HG02610 (cell line): Measurements from ENCODE around the gene CDC14B.
"Not testable (repeated sequence)": the region's sequence is repeated elsewhere in the genome, so short reads cannot be mapped to it uniquely, and the experiment has no call there.

Source experiments
- ATAC-seq: cut with Tn5 transposase; IDR thresholded peaks from one replicate; pipeline ENCODE4 v1.9.1; 2021; ENCODE audit warnings: mild to moderate bottlenecking, moderate library complexity; ENCODE audit not compliant: unreplicated experiment

The CDC14B gene

GRCh38 chr9:96626912-96627311 is 7.3 kb upstream of the CDC14B start:
- no peak for ATAC-seq

GRCh38 chr9:96621618-96622017 is 2.0 kb upstream of the CDC14B start:
- no peak for ATAC-seq

GRCh38 chr9:96620832-96621269 is 1.2 kb upstream of the CDC14B start:
- ATAC-seq = no peak

GRCh38 chr9:96620181-96620514 is 505 bp upstream of the CDC14B start:
- no peak for ATAC-seq

GRCh38 chr9:96619124-96619465 is 548 bp downstream of the CDC14B start:
- ATAC-seq = no peak

GRCh38 chr9:96618209-96619123 is 1.2 kb downstream of the CDC14B start:
- ATAC-seq = no peak

- no peak for ATAC-seq
Observed at GRCh38 chr9:96617439-96618185, 2.0 kb downstream of the CDC14B start.

GRCh38 chr9:96616817-96617438 is 2.7 kb downstream of the CDC14B start:
- no peak for ATAC-seq

GRCh38 chr9:96615411-96615810 is 4.2 kb downstream of the CDC14B start:
- ATAC-seq = no peak

GRCh38 chr9:96614664-96615063 is 5.0 kb downstream of the CDC14B start:
- ATAC-seq = not testable (repeated sequence)

GRCh38 chr9:96612966-96613589 is 6.6 kb downstream of the CDC14B start:
- no peak for ATAC-seq

GRCh38 chr9:96612105-96612965 is 7.3 kb downstream of the CDC14B start:
- no peak for ATAC-seq

- no peak for ATAC-seq
Observed at GRCh38 chr9:96611302-96611701, 8.3 kb downstream of the CDC14B start.

- ATAC-seq = no peak
Observed at GRCh38 chr9:96609732-96610131, 9.9 kb downstream of the CDC14B start.

GRCh38 chr9:96607971-96608370 is 11.7 kb downstream of the CDC14B start:
- no peak for ATAC-seq

GRCh38 chr9:96605328-96605727 is 14.3 kb downstream of the CDC14B start:
- no peak for ATAC-seq

GRCh38 chr9:96604004-96604319 is 15.7 kb downstream of the CDC14B start:
- ATAC-seq = no peak

- no peak for ATAC-seq
Observed at GRCh38 chr9:96603305-96604003, 16.2 kb downstream of the CDC14B start.

- ATAC-seq = no peak
Observed at GRCh38 chr9:96599298-96599697, 20.3 kb downstream of the CDC14B start.

GRCh38 chr9:96596601-96597111 is 23.0 kb downstream of the CDC14B start:
- ATAC-seq = no peak
